HG03521 (cell line): Measurements from ENCODE around the gene ANKZF1.
A peak's percentile ranks its signal among the peaks of the same experiment; 100 is the strongest.

Experiments
- ATAC-seq: cut with Tn5 transposase; IDR thresholded peaks from one replicate; pipeline ENCODE4 v1.9.1; 2021; ENCODE audit warnings: mild to moderate bottlenecking, moderate library complexity; ENCODE audit not compliant: unreplicated experiment

The ANKZF1 gene

GRCh38 chr2:219223831-219224610 is 5.6 kb upstream of the ANKZF1 start:
- ATAC-seq = no peak

- ATAC-seq = no peak
Measured at GRCh38 chr2:219225350-219225749, 4.3 kb upstream of the ANKZF1 start.

DNA sequence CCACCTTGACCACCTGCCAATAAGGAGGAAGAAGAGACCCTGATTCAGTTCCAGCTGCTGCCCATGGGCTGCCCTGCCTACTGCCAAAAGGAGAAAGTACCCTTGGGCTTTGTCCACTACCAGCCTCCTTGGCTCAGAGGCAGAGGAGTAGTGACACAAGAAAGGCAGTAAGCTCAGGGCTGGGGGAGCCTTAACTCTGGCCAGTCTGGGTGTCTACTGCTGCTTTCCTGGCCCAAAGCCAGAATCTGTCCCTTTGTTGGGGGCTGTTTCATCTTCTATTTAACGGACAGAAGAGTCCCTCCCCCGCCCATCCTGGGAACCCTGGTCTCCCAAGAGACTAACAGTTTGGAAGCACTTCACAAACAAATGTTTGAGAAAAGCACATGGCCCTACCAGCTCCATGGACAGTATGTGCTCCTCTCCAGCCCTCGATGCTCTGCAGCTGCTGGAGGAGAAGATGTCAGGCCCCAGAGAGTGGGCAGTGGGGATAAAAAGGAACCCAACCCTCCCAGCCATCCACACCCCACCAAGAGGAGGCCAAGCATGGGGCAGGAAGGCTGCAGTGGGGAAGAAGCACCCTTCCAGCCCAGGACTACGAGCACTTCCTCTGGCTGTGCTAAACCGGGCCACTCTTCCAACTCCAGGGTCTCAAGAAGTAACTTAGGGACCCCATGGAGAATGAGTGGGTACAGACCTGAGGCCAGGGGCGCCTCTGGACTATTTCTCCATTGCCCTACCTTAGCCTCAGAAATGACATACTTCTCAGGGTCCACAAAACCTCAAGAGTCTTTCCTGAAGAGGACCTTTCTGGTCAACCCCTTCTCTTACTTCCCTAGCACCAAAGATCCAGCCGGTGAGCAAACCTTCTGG is 1.3 kb upstream of the ANKZF1 start:
- no peak for ATAC-seq

DNA sequence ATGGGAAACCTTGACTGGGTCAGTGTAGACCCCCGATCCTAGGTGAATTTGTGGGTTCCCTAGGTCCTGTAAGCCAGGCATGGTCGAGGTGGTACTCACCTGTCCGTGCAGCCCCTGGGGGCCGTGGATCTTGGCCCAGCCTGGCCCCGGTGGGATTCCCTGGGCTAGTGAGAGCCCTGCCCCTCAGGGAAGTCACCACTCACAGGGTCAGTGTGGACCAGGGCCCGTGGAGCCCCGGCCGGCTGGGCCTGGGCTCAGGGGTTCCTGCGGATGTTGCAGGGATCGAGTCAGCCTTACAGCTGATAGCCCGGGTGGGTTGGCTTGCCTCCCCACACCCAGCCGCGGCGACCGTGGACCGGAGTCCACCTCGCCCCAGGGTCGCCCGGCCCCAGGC is 698 bp upstream of the ANKZF1 start:
- no peak for ATAC-seq

DNA sequence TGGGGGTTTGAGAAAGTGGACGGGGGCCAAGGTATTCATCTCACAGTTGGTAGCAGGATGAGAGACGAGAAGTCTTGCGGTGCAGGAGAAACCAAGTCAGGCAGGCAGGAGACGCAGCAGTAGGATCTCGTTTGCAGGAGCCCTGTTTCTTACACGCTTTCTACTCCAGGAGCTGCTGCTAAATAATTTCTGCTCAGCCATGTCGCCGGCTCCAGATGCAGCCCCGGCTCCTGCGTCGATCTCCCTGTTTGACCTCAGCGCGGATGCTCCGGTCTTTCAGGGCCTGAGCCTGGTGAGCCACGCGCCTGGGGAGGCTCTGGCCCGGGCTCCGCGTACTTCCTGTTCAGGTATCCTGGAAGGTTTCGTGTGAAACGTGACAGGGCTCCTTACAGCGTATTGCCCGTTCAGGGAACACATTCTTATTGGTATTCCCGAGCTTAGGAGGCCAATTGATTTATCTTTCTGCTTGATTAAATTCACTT is 494 bp downstream of the ANKZF1 start:
- ATAC-seq = no peak

GRCh38 chr2:219234331-219234730 is 4.7 kb downstream of the ANKZF1 start:
- ATAC-seq = no peak

DNA sequence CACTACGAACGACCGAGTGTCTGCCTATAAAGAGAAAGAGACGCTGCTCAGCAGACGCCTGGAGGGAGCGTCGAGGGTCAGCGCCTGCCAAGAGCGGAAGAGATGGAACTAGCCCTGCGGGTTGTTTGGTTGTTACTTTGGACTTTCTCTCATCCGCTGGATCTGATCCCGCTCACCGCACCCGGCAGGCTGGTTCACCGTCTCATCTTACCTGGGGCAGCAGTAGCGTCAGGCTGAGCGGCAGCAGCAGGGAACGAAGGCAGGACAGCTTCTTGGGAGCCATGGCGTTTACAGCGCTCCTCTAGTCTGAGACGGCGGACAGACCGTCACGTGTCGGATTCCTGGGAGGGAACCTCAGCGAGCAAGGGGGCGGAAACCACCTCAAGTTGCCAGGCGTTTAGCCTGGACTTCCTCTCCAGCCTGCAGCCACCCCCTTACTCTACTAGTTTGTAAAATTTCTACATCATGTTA is 13.7 kb downstream of the ANKZF1 start:
- no peak for ATAC-seq

GRCh38 chr2:219244789-219245147 is 15.2 kb downstream of the ANKZF1 start:
- no peak for ATAC-seq

- ATAC-seq = peak; percentile 79
Measured at GRCh38 chr2:219245148-219245898, 15.7 kb downstream of the ANKZF1 start, which contains the start of the genes GLB1L and STK16. Gene GLB1L, minus strand, starts transcription at chr2:219245444. Its CDS starts 1,871 bp downstream, at chr2:219243573. Gene STK16, plus strand, starts transcription at chr2:219245479. Its CDS starts 521 bp downstream, at chr2:219246000.

DNA sequence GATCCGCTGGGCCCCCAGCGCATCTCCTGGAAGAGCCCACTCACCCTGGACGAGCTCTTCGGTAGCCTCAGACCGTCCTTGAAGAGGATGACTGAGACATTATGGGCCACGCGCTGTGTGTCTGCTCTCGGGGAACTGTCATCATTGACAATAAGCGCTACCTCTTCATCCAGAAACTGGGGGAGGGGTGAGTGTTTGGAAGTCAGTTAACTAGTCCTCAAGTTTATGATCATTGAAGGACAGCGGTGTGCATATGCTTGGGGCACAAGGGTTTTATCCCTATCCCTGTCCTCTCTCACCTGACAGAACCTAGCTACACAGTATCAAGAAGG is 16.3 kb downstream of the ANKZF1 start:
- ATAC-seq = no peak

DNA sequence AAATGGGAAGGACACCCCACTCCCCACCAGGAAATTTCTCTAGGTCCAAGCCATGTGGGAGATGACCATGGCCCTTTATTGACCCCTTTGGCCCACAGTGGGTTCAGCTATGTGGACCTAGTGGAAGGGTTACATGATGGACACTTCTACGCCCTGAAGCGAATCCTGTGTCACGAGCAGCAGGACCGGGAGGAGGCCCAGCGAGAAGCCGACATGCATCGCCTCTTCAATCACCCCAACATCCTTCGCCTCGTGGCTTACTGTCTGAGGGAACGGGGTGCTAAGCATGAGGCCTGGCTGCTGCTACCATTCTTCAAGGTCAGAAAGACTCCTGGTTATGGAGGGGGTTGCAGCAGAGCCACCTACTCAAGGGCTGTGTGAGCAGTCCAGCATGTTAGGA is 17.0 kb downstream of the ANKZF1 start:
- ATAC-seq = no peak

DNA sequence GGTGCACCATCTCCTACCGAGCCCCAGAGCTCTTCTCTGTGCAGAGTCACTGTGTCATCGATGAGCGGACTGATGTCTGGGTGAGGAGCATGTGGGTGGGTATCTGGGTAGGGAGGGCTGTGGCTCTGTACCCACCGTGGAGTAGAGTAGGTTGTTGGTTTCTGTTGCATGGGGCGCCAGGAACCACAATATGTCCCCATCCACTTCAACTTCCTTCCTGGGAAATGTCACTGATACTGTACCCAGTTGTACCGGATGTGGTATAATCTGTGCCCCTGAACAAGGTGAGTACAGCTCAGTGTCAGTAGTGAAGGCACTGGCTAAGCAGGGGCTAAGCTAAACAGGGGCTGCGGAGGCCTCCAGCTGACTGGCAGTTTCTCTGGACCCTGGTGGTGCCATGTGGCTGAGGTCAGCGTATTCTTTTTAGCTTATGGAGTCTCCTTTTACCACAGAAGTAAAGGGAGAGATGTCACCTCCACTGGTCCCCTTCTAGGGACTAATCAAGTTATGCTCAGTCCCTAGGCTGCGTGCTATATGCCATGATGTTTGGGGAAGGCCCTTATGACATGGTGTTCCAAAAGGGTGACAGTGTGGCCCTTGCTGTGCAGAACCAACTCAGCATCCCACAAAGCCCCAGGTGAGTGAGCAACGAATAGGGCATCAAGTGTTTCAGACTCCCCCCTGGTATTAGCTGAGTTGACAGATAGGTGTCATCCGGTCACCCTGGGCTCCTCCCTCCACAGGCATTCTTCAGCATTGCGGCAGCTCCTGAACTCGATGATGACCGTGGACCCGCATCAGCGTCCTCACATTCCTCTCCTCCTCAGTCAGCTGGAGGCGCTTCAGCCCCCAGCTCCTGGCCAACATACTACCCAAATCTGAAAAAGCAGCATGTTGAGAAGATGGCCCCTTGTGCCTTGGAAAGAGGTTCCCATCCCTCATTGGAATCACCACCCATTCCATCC is 18.4 kb downstream of the ANKZF1 start:
- no peak for ATAC-seq

DNA sequence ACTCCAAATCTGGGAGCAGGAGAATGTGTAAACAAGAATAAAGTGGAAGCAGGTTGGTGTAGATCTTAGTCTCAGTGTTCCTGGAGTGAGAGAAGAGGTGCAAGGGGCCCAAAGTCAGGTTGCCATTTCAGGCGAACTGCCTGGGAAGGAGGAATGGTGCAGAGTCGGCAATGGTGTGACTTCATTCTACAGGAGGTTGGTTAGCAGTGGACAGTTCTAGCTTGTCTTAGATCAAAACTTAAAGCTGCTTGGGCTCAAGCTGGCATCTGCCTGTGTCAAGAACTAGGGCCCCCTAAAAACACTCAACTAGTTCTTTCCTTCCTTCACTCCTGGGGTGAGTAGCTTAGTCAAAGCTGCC is 19.2 kb downstream of the ANKZF1 start:
- no peak for ATAC-seq

DNA sequence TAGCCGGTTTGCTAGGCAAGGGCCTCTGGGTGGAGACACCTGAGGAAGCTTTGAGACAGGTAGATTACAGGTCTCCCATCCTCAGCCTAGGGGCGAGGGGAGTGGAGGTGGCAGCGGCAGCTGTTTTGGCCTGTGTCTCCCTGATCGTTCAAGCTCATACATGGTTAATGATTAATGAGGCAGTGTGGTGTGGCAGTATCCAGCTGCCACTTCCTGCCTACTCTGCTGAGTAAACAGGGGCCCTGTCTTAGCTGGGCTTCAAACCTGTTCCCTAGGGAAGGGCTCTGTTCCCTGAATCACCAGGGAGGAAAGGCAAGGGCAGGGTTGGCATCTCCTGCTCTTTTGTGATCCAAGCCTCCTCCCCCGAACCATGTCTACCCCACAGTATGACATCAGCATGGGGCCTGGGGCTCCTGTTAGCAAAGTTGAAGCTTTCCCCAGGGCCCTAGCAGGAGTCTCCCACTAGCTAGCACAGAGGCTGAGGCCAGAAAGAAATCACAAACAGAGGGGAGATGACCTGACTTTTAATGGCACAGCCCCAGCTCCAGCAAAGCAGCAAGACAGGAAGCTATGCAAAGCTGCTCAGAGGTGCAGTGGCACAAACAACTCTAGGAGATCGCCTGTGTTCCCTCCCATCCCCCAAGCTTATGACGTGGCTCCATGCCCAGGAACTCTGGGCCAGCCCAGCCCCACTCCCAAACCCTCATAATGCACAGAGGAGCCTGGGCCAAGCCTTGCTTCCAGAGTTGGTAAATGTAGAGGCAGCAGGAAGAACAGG is 19.8 kb downstream of the ANKZF1 start:
- peak; percentile 26 for ATAC-seq

DNA sequence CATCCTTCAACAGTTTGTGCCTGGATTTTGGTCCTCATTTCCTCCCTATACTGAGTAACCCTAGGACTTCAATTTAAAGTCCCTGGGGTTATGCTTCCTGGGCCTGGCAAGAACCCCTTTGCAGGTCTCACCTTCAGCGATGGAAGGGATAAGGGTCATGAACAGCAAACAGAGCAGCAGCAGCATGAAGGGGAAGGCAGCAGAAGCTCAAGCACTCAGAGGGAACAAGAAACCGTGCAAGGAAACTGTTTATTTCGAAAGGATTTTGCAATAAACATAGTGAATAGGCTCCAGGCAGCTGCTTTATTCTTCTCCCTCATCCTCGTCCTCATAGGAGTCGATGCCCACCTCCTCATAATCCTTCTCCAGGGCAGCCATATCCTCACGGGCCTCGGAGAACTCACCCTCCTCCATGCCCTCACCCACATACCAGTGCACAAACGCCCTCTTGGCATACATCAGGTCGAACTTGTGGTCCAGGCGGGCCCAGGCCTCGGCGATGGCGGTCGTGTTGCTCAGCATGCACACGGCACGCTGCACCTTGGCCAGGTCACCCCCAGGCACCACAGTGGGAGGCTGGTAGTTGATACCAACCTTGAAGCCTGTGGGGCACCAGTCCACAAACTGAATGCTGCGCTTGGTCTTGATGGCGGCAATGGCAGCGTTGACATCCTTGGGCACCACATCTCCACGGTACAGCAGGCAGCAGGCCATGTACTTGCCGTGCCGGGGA is 20.6 kb downstream of the ANKZF1 start:
- ATAC-seq = no peak

DNA sequence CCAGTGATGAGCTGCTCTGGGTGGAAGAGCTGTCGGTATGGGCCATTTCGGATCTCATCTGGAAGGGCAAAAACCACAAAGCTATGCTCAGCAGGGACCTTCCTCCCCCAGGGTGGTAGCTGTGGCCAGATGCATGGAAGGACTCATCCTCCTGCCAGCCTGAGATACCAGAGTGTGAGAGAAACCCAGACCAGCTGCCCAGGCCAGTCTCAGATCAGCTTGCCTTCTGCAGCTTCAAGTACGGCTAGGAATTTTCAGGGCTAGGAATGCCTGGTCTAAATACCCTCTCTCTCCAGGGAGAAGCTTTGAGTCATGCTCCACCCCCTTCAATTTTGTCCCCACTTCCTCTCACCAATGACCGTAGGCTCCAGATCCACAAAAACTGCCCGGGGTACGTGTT is 22.1 kb downstream of the ANKZF1 start:
- no peak for ATAC-seq

- no peak for ATAC-seq
Measured at GRCh38 chr2:219252084-219252483, 22.5 kb downstream of the ANKZF1 start.

GRCh38 chr2:219252570-219252899 is 22.9 kb downstream of the ANKZF1 start:
- ATAC-seq = no peak
